ENCODE measurements around the gene DRAP1.

- TF ChIP-seq CTCF (conservative IDR thresholded peaks at IDR 0.05) (no peak), ZFX (IDR thresholded peaks at IDR 0.05) (no peak)
Observed at GRCh38 chr11:65932558-65932919, 13.3 kb downstream of the DRAP1 start.

Measured in C4-2B (cell line).